ENCODE results near the gene PDZRN4.

GRCh38 chr12:41577995-41578394 is 389.9 kb downstream of the PDZRN4 start:
- TF ChIP-seq NFRKB (IDR thresholded peaks at IDR 0.05) (no peak), PKNOX1 (IDR thresholded peaks at IDR 0.05) (no peak), SP1 (IDR thresholded peaks at IDR 0.05) (no peak), FOXA1 (IDR thresholded peaks at IDR 0.05) (no peak), FOXM1 (IDR thresholded peaks at IDR 0.05; ENCODE audit: borderline replicate concordance) (no peak), CTBP1 (IDR thresholded peaks at IDR 0.05; ENCODE audit: borderline replicate concordance) (no peak), TARDBP (IDR thresholded peaks at IDR 0.05) (no peak), ELF4 (IDR thresholded peaks at IDR 0.05) (no peak), ZNF384 (IDR thresholded peaks at IDR 0.05) (no peak), LEF1 (IDR thresholded peaks at IDR 0.05; ENCODE audit: borderline replicate concordance) (no peak), FOXK2 (IDR thresholded peaks at IDR 0.05) (no peak)

All from HEK293T (cell line).